IMR-90 (cell line): ENCODE results near the gene LRRC2. TPM values are rescaled to one million over a fixed set of nuclear protein-coding genes. Genes with fewer than 3 reads are reported as not detected.
A peak's percentile ranks its signal among the peaks of the same experiment; 100 is the strongest.

Experiments
- ATAC-seq: fragments of 200-7000 bp; cut with Tn5 transposase; 2 replicates; pipeline ENCODE4 v1.9.1; 2020; ENCODE audit warnings: low read depth, mild to moderate bottlenecking, moderate library complexity
- BruUV-seq: library from RNA; stranded (reverse); fragments of 400-500 nt; replicated peaks from 2 replicates; lab custom pipeline; 2021; lab: Mats Ljungman, UMichigan
- CTCF ChIA-PET: fragments of 300-600 bp; formaldehyde crosslinking; extraction: SDS; loops from one replicate; lab custom pipeline; 2021; ENCODE audit warnings: antibody characterized with exemption; lab: Yijun Ruan, JAX
- POLR2A ChIA-PET: fragments of 300-600 bp; sonication (Branson Sonifier 250); formaldehyde crosslinking; loops from one replicate; lab custom pipeline; 2022; ENCODE audit warnings: antibody characterized with exemption; ENCODE audit not compliant: unreplicated experiment; lab: Charles Lee
- DNase-seq: peaks from one replicate; pipeline ENCODE4 v3.0.0; 2013
- H2AFZ ChIP-seq: replicated peaks from 2 replicates; pipeline ENCODE3; 2013; ENCODE audit warnings: low read length, mild to moderate bottlenecking; ENCODE audit not compliant: poor library complexity
- H2AK5ac ChIP-seq: 2 replicates; pipeline ENCODE4 v1.6.1; 2013; ENCODE audit warnings: low read depth, low read length, inconsistent platforms
- H2AK9ac ChIP-seq: replicated peaks from 2 replicates; pipeline ENCODE3; 2013; ENCODE audit warnings: mild to moderate bottlenecking, low read depth, low read length, moderate library complexity; ENCODE audit not compliant: poor library complexity
- H2BK120ac ChIP-seq: 2 replicates; pipeline ENCODE4 v1.6.1; 2013; ENCODE audit warnings: low read depth, low read length, inconsistent platforms
- H2BK15ac ChIP-seq: 3 replicates; pipeline ENCODE4 v1.6.1; 2013; ENCODE audit warnings: low read depth, low read length, inconsistent platforms
- H2BK20ac ChIP-seq: 2 replicates; pipeline ENCODE4 v1.6.1; 2013; ENCODE audit warnings: low read depth, mild to moderate bottlenecking, inconsistent platforms, low read length, moderate library complexity
- H2BK5ac ChIP-seq: 2 replicates; pipeline ENCODE4 v1.6.1; 2013; ENCODE audit warnings: mild to moderate bottlenecking, low read depth, low read length, inconsistent platforms; ENCODE audit not compliant: poor library complexity, severe bottlenecking
- H3K14ac ChIP-seq: replicated peaks from 2 replicates; pipeline ENCODE4 v1.6.1; 2013; ENCODE audit warnings: low read depth, low read length, inconsistent platforms
- H3K18ac ChIP-seq: 2 replicates; pipeline ENCODE4 v1.6.1; 2013; ENCODE audit warnings: low read depth, low read length, control low read depth
- H3K23ac ChIP-seq: 2 replicates; pipeline ENCODE4 v1.6.1; 2013; ENCODE audit warnings: low read depth, low read length, inconsistent platforms
- H3K27ac ChIP-seq: 2 replicates; pipeline ENCODE4 v1.5.1; 2013; ENCODE audit warnings: mild to moderate bottlenecking, control low read depth, low read length; ENCODE audit not compliant: insufficient read depth
- H3K27me3 ChIP-seq: 2 replicates; pipeline ENCODE4 v1.6.1; 2013; ENCODE audit warnings: low read length; ENCODE audit not compliant: control insufficient read depth, insufficient read depth
- H3K36me3 ChIP-seq: 2 replicates; pipeline ENCODE4 v1.6.1; 2013; ENCODE audit warnings: low read length, mixed read lengths; ENCODE audit not compliant: control insufficient read depth, insufficient read depth
- H3K4ac ChIP-seq: 2 replicates; pipeline ENCODE4 v1.6.1; 2013; ENCODE audit warnings: low read depth, low read length, inconsistent platforms
- H3K4me1 ChIP-seq: 2 replicates; pipeline ENCODE4 v1.6.1; 2013; ENCODE audit warnings: low read length, mixed read lengths; ENCODE audit not compliant: control insufficient read depth, insufficient read depth
- H3K4me2 ChIP-seq: 2 replicates; pipeline ENCODE4 v1.6.1; 2013; ENCODE audit warnings: low read depth, mild to moderate bottlenecking, control low read depth, low read length, moderate library complexity
- H3K4me3 ChIP-seq: 2 replicates; pipeline ENCODE4 v1.5.1; 2013; ENCODE audit warnings: low read depth, mild to moderate bottlenecking, control low read depth, low read length, moderate library complexity; ENCODE audit not compliant: insufficient read depth
- H3K56ac ChIP-seq: 2 replicates; pipeline ENCODE4 v1.6.1; 2013; ENCODE audit warnings: low read length, inconsistent platforms; ENCODE audit not compliant: insufficient read depth; ENCODE audit errors: extremely low read depth
- H3K79me1 ChIP-seq, 2 experiments: 2 replicates each; pipeline ENCODE4 v1.6.1; 2013; ENCODE audit warnings: low read length in 2 of 2, inconsistent platforms in 1 of 2, low read depth in 1 of 2
- H3K9ac ChIP-seq: 2 replicates; pipeline ENCODE4 v1.6.1; 2013; ENCODE audit warnings: low read depth, low read length, control low read depth
- H3K9me1 ChIP-seq: 2 replicates; pipeline ENCODE4 v1.6.1; 2013; ENCODE audit warnings: low read length, inconsistent platforms; ENCODE audit not compliant: insufficient read depth
- H3K9me3 ChIP-seq: 2 replicates; pipeline ENCODE4 v1.6.1; 2013; ENCODE audit warnings: low read length; ENCODE audit not compliant: control insufficient read depth, insufficient read depth
- H4K20me1 ChIP-seq: 2 replicates; pipeline ENCODE4 v1.6.1; 2013; ENCODE audit warnings: low read length, inconsistent platforms; ENCODE audit not compliant: insufficient read depth
- H4K5ac ChIP-seq: 2 replicates; pipeline ENCODE4 v1.6.1; 2013; ENCODE audit warnings: mild to moderate bottlenecking, low read depth, low read length, control low read depth
- H4K8ac ChIP-seq, 2 experiments: 2 replicates each; pipeline ENCODE4 v1.6.1; 2013; ENCODE audit warnings: low read depth in 2 of 2, low read length in 2 of 2, control low read depth in 1 of 2, inconsistent platforms in 1 of 2
- H4K91ac ChIP-seq: 2 replicates; pipeline ENCODE4 v1.6.1; 2013; ENCODE audit warnings: low read depth, low read length, inconsistent platforms; ENCODE audit not compliant: insufficient read depth
- BHLHE40 ChIP-seq: fragments of 150-350 bp; IDR thresholded peaks from 2 replicates; pipeline ENCODE4 v1.6.1; 2016; ENCODE audit warnings: mild to moderate bottlenecking, low read depth, low read length
- CEBPB ChIP-seq: IDR thresholded peaks from 2 replicates; pipeline ENCODE4 v1.6.1; 2012; ENCODE audit warnings: low read depth, low read length, improper control_type of control experiment
- CHD1 ChIP-seq: IDR thresholded peaks from 2 replicates; pipeline ENCODE4 v1.6.1; 2012; ENCODE audit warnings: low read depth, low read length, improper control_type of control experiment
- CTCF ChIP-seq: conservative IDR thresholded peaks from 2 replicates; pipeline ENCODE4 v1.5.1; 2012; ENCODE audit warnings: mild to moderate bottlenecking, low read depth, low read length, improper control_type of control experiment
- ELK1 ChIP-seq: fragments of 150-350 bp; IDR thresholded peaks from 2 replicates; pipeline ENCODE4 v1.6.1; 2016; ENCODE audit warnings: low read depth, mild to moderate bottlenecking, low read length, moderate library complexity, borderline replicate concordance
- FOS ChIP-seq: fragments of 150-350 bp; IDR thresholded peaks from 2 replicates; pipeline ENCODE4 v1.6.1; 2016; ENCODE audit warnings: low read depth, low read length
- MAFK ChIP-seq: IDR thresholded peaks from 2 replicates; pipeline ENCODE4 v1.6.1; 2012; ENCODE audit warnings: low read depth, low read length, improper control_type of control experiment
- MAZ ChIP-seq: IDR thresholded peaks from 2 replicates; pipeline ENCODE4 v1.6.1; 2012; ENCODE audit warnings: low read depth, mild to moderate bottlenecking, low read length, improper control_type of control experiment, moderate library complexity, borderline replicate concordance
- MXI1 ChIP-seq: IDR thresholded peaks from 2 replicates; pipeline ENCODE4 v1.6.1; 2012; ENCODE audit warnings: low read depth, mild to moderate bottlenecking, low read length, moderate library complexity, borderline replicate concordance
- NFE2L2 ChIP-seq: fragments of 150-350 bp; IDR thresholded peaks from 2 replicates; pipeline ENCODE4 v1.6.1; 2016; ENCODE audit warnings: low read depth, mild to moderate bottlenecking, low read length
- POLR2A ChIP-seq: IDR thresholded peaks from 2 replicates; pipeline ENCODE4 v1.6.1; 2012; ENCODE audit warnings: mild to moderate bottlenecking, low read depth, low read length
- RAD21 ChIP-seq: IDR thresholded peaks from 2 replicates; pipeline ENCODE4 v1.6.1; 2012; ENCODE audit warnings: low read length, improper control_type of control experiment
- RCOR1 ChIP-seq: IDR thresholded peaks from 2 replicates; pipeline ENCODE4 v1.6.1; 2012; ENCODE audit warnings: mild to moderate bottlenecking, low read length, improper control_type of control experiment; ENCODE audit not compliant: insufficient replicate concordance
- RFX5 ChIP-seq: IDR thresholded peaks from 2 replicates; pipeline ENCODE4 v1.8.0; 2012; ENCODE audit warnings: low read depth, mild to moderate bottlenecking, low read length, moderate library complexity
- SMC3 ChIP-seq: fragments of 150-350 bp; IDR thresholded peaks from 2 replicates; pipeline ENCODE4 v1.6.1; 2016; ENCODE audit warnings: low read depth, mild to moderate bottlenecking, antibody characterized with exemption, low read length, moderate library complexity
- USF2 ChIP-seq: fragments of 150-350 bp; IDR thresholded peaks from 2 replicates; pipeline ENCODE4 v1.6.1; 2017; ENCODE audit warnings: mild to moderate bottlenecking, antibody characterized with exemption, low read length, low read depth
- WGBS, 2 experiments: methylation state at CpG; one replicate each; pipeline versions ENCODE4 v1.1.5 to v1.1.7; 2013; ENCODE audit warnings: missing lambda C conversion rate in 2 of 2; ENCODE audit not compliant: insufficient read length in 1 of 2; ENCODE audit errors: extremely low coverage in 2 of 2; 5-methylcytosine and 5-hydroxymethylcytosine counted together
- dilution Hi-C: fragments of 300-500 bp; cut with HindIII; formaldehyde crosslinking; loops from one replicate; pipeline ENCODE4 v1.14.3; 2018; ENCODE audit warnings: low sequenced_read_pairs; ENCODE audit not compliant: unreplicated experiment
- in situ Hi-C: fragments of 300-500 bp; cut with MboI; formaldehyde crosslinking; loops from 3 replicates; pipeline ENCODE4 v1.14.3; 2019; ENCODE audit warnings: low sequenced_read_pairs, inconsistent platforms, mixed read lengths
- intact Hi-C: fragments of 100-400 bp; cut with micrococcal nuclease; formaldehyde crosslinking; loops from 2 replicates; pipeline ENCODE4 v1.10.0; 2022
- polyA plus RNA-seq, 3 experiments: library from polyadenylated mRNA; depleted of rRNA; stranded (reverse); fragments of >200 nt; gene quantifications; 2 replicates each; pipeline ENCODE4 v1.2.3, GENCODE V29; 2012; ENCODE audit warnings: low replicate concordance in 1 of 3
- total RNA-seq: library from RNA; depleted of rRNA; stranded (reverse); fragments of >200 nt; gene quantifications from 2 replicates; pipeline ENCODE4 v1.2.3, GENCODE V29; 2012

LRRC2 gene
- total and polyA plus RNA-seq, 2 of the 4 experiments (the other 2 are of a cell fraction), result 2.9 to 4.1 TPM

- Histone ChIP-seq H3K14ac (peak overlapping the region; percentile 30), H4K5ac (peak overlapping the region; percentile 24; the same call in 1 of the 2 replicates), H2BK15ac (peak overlapping the region; percentile 55; the same call in 2 of the 3 replicates), H4K20me1 (no peaks in the 10 kb centered on the region), H2AFZ (no peak overlapping the region), H3K4me1 (peaks cover 23% of the 10 kb centered on the region), H3K4me3 (no peak overlapping the region), H3K4me2 (no peak overlapping the region), H4K91ac (peak overlapping the region; percentile 92), H3K9me1 (peaks cover 20% of the 10 kb centered on the region), H3K56ac (no peak overlapping the region), H3K9me3 (no peaks in the 10 kb centered on the region), H3K9ac (no peak overlapping the region), H2BK120ac (peak overlapping the region; percentile 81), H3K36me3 (peaks cover 15% of the 10 kb centered on the region), H2AK9ac (no peak overlapping the region), H2BK20ac (peak overlapping the region; percentile 58), H2AK5ac (peak overlapping the region; percentile 37), H4K8ac (peak overlapping the region; percentile 32 to 62; a peak in 3 of 4 replicates), H3K79me1 (peaks cover 0 to 15% of the 10 kb centered on the region in 2 experiments; a peak in 3 of 4 replicates), H3K4ac (peak overlapping the region; percentile 84), H3K23ac (peak overlapping the region; percentile 62; the same call in 1 of the 2 replicates), H3K27ac (0 out of 2 replicates have a peak overlapping the region, but pooled peaks have one; percentile 0), H3K18ac (peak overlapping the region; percentile 48; the same call in 1 of the 2 replicates), H2BK5ac (peak overlapping the region; percentile 76), H3K27me3 (no peaks in the 10 kb centered on the region)
- dilution Hi-C loops (no loop called here), intact Hi-C loops (no loop called here), in situ Hi-C loops (no loop called here)
- DNase-seq (no peak), ATAC-seq (peak; percentile 31; the same call in 1 of the 2 replicates)
- POLR2A ChIA-PET, result no interaction called here
- TF ChIP-seq POLR2A (no peak), MAZ (no peak), RCOR1 (no peak), CEBPB (no peak), CTCF (no peak), BHLHE40 (no peak), MXI1 (no peak), CHD1 (no peak), RAD21 (no peak), SMC3 (no peak), NFE2L2 (no peak), FOS (no peak), RFX5 (no peak), USF2 (no peak), MAFK (no peak), ELK1 (no peak)
- WGBS, 2 experiments, result no CpG with 5 or more reads among the region's 4 CpGs
- no TSS peak for BruUV-seq
- CTCF ChIA-PET, result no interaction called here
Observed at GRCh38 chr3:46549408-46549904, 16.6 kb downstream of the LRRC2 start.
